ENCODE measurements around the gene GTF3C2. TPM values are rescaled to one million over a fixed set of nuclear protein-coding genes. Genes with fewer than 3 reads are reported as not detected.
A peak's percentile ranks its signal among the peaks of the same experiment; 100 is the strongest.
"Not testable (repeated sequence)": the region's sequence is repeated elsewhere in the genome, so short reads cannot be mapped to it uniquely, and the experiment has no call there.

GTF3C2 gene
- polyA plus RNA-seq, 10 donors = 24.0 to 44.3 (median 32.1) TPM

DNA sequence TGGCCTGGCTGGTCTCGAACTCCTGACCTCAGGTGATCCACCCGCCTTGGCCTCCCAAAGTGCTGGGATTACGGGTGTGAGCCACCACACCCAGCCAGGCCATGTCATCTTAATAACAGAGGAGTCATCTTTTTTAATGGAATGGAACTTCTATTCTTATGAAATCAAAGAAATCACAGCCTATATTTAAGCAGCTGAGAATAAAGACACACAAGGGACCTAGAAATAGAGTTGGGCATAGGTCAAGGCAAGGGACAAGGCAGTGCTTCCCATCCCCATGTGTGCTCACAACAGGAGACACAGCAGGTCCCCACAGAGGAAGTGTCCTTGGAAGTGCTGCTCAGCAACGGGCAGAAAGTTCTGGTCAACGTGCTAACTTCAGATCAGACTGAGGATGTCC is 17.0 kb upstream of the GTF3C2 start:
- no peak for DNase-seq

DNA sequence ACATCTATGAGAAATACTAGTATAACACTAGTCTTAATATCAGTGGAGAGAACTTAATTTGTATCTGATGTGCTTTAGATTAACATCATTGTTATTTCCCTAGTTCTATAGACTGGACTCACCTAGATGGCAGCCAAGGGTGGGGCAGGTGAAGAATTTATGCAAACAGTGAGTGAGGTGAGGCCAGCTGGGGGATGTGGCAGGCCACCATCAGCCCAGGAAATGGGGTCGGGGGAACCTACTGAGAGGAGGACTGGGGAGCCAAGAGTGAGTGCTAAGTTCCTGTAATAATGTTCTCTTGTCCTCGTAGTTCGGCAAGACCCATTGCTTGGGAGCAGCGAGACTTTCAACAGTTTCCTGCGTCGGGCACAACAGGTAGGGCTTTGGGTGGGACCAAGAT is 16.4 kb upstream of the GTF3C2 start:
- no peak for DNase-seq

DNA sequence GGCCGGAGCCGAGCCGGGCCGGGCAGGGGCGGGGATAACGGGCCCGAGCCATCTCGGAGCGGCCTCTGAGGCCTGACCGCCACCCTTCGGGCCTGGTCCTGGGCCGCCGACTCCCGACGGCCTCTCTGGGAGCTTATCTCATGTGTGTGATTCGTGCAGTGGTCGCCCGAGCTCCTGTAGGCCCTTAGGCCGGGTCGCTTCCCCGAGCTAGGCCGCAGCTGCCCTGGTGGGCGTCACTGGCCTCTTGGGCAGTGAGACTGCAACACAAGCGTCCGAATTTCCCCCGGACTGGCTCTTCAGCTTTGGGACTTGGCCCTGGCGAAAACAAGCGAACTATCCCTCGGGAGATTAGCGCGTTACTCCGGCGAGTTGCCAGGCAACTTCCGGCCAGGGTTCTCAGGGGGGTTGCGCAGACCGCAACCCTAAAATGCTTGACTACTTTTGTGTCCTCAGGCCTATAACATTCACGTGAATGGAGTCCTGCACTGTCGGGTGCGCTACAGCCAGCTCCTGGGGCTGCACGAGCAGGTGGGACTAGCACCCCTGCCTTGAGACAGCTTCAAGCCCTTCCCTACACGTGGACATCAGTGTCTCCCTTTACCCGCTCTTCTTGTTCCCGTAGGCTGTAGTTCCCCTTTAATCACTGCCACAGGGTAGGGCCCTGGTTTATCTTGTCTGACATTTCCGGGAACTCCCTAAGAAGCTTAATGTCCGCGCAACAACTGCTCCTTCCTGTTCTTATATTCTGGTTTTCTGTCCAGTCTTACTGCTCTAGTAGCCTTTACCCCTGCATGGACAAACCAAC is 14.5 kb upstream of the GTF3C2 start:
- DNase-seq = peak in 1 of 3 donors; percentile 50

DNA sequence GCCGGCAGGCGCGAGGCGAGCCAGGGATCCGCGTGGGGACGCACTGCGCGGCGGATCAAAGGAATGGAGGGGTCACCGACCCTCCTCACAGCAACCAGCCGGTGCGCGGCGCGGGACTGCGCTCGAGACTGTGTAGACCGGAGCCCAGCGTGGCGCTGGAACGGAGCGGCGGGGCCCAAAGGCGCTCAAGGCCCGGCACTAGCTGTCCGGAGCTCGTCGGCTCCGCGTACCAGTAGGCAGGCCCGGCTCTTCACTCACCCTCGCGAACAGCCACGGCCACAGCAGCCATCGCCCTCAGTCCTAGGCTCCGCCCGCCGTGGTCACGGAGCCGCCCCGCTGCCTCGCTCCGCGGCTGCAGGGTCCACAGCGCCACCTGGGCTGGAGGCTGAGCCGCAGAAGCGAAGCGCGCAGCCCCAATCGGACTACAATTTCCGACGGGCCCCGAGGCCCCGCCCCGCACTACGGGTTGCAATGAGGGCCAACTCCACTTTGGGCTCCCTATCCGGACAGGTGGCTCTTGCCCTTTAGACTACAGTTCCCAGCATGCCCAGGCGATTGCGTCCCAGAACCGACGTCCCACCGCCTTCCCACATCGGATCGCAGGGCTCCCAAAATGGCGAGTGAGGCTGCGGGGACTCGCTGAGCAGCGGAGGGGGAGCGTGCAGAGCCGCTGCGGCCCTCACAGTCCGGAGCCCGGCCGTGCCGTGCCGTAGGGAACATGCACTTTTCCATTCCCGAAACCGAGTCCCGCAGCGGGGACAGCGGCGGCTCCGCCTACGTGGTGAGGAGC is 13.7 kb upstream of the GTF3C2 start, which contains the start of the genes EIF2B4 and SNX17:
Gene EIF2B4 (minus strand): TSS at position 313 of the 790 bp plus-strand sequence. CDS start 24 bp downstream, at position 289.
Gene SNX17 (plus strand): TSS at position 591 of the 790 bp plus-strand sequence. CDS start 128 bp downstream, at position 719.
- DNase-seq = peak; percentile 99 to 100 (median 100)

DNA sequence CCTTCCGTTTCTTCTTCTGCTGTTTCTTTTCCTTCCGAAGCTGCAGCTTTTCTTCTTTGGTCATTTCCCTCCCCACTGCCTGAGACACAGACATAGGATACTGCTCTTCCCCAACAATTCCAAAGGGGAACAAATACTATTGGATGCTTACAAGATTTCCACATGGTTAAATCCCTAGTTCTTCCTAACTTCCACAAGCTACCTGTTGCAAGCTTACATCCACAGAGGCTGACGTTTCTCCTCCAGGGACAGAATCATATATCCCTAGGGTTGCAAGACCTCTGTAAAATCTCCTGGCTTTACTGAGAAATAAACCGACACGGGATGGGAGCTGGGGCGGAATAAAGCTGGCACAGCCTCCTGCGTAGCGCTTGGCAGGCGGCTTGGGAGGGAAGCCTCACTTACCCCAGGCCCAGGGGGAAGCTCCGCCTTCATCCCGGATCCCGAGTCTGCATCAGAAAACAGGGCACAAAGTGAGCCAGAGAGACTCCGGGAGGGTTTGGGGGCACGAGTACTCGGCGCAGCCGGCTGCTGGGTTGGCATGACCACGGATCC is 13.0 kb upstream of the GTF3C2 start:
- DNase-seq = peak in 1 of 3 donors; percentile 61

DNA sequence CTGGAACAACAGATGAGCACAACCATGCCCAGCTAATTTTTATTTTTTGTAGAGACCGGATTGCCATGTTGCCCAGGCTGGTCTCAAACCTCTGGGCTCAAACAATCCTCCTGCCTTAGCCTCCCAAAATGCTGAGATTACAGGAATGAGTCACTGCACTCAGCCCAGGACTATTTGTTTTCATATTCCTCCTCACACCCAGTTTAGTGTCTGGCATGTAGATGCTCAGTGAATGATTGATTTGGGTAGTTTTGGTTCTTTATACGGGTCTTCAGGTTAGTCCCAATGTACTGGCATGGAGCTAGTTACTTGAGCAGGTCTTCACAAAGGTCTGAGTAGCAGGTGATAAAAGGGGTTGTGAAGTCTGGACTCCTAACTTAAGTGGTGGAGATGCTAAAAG is 7.4 kb upstream of the GTF3C2 start:
- no peak for DNase-seq

DNA sequence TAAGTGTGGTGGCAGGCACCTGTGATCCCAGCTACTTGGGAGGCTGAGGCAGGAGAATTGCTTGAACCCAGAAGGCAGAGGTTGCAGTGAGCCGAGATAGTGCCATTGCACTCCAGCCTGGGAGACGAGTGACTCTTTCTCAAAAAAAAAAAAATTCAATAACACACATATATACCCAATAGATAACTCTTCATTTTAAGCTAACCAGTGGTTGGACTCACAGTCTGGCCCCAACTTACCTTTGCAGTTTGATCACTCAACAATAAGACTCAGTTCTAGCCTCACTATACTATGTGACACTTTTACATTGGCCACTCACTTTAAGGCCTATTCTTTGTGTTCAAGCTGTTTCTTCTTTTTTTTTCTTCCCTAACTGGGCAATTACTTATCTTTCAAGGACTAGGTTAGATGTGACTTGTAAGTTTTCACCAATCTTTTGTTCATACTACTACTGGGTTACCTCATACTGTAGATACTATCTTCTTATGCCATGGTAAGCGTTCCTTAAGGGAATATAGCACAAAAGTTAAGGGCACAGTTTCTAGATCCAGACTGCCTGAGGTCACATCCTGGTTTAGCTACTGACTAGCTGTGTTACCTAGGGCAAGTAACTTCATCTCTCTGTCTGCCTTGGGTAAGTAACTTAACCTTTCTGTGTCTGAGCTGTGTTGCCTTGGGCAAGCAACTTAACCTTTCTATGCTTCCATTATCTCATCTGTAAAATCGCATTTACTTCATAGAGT is 6.3 kb upstream of the GTF3C2 start:
- no peak for DNase-seq

DNA sequence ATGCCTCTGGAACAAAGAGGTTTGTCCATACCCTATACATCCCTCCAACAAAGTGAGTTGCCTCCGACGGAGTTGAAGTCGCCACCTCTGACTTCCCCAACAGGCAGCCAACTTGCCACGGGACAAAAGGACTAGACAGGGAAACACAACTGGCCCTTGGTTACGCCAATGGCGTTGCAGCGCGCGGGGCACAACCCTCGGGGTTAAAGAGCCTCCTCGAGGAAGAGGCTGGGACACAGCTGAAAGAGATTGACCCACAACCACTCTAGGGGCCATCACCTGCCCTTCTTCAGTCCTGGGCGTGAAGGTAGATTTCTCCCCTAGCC is 545 bp downstream of the GTF3C2 start:
- DNase-seq = no peak

DNA sequence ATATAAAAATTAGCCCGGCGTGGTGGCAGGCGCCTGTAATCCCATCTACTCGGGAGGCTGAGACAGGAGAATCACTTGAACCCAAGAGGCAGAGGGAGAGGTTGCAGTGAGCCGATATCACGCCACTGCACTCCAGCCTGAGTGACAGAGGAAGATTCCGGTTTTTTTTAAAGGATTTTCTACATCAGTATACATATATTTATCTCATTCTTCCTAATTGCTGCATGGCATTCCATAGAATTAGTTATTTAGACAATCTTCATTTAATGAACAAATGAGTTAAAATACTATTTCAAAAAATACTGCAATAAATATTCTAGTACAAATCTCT is 2.0 kb downstream of the GTF3C2 start:
- no peak for DNase-seq

DNA sequence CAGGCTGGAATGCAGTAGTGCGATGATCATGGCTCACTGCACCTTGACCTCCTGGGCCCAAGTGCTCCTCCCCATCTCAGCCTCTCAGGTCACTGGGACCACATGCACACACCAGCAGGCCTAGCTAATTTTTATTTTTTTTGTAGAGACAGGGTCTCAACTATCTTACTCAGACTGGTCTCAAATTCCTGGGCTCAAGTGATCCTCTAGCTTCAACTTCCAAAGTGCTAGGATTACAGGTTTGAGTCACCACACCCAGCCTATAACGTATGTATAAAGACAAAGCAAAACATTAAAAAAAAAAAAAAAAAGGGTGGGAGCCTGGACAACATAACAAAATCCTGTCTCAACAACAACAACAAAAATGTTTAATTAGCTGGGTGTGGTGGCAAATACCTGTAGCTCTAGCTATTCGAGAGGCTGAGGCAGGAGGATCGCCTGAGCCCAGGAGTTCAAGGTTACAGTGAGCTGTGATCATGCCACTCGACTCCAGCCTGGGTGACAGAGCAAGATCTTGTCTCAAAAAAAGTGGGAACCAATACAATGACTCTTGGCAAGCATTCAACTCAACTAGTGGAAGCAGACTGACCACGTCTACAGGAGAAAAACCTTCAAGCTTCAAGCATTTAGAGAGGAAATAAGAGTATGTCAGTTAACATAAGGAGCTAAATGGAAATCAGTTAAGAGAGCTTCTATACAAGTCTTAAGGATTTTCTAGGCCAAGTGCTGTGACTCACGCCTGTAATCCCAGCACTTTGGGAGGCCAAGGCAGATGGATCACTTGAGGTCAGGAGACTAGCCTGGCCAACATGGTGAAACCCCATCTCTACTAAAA is 2.6 kb downstream of the GTF3C2 start:
- DNase-seq = no peak

DNA sequence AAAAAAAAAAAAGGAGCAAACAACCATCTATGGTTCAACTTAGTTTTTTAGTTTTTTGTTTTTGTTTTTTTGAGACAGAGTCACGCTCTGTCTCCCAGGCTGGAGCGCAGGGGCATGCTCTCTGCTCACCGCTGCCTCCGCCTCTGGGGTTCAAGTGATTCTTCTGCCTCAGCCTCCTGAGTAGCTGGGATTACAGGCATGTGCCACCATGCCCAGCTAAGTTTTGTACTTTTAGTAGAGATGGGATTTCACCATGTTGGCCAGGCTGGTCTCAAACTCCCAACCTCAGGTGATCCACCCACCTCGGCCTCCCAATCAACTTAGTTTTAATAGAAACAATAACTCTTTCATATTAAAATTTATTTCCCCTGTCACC is 3.2 kb downstream of the GTF3C2 start:
- DNase-seq = not testable (repeated sequence)

DNA sequence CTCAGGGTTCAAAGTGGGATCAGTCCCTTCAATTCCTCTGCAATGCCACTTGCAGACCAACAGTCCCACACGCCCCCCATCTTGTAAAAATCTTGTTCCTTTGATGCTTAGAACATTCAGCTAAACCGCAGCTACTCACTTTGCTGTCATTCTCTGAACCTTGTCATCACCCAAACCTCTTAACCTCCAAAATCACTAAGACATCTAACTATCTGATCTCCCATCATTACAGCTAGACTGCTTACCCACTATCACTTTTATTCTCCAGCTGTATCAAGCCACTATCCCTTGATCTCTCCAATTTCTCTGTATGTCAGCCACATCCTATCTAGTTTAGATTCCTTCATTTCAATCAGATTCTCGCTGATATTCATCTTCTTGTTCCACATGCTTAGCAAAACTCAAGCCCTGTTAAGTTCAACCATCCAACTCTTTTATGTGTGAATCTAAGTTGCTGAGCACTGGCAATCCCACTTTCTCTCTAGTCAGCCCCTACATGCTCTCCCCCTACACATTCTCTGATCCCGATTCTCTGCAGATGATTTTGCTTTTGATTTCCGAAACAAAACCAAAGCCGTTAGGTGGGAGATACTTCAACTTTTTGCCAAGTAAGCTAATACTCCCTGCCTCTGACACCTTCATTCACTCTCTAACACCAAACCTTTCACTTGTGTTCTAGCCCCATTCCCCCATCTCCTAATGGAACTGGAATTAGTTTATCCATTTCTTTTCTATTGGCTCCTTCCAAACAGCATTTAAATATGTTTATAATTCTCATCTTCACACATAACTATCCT is 4.6 kb downstream of the GTF3C2 start:
- no peak for DNase-seq

DNA sequence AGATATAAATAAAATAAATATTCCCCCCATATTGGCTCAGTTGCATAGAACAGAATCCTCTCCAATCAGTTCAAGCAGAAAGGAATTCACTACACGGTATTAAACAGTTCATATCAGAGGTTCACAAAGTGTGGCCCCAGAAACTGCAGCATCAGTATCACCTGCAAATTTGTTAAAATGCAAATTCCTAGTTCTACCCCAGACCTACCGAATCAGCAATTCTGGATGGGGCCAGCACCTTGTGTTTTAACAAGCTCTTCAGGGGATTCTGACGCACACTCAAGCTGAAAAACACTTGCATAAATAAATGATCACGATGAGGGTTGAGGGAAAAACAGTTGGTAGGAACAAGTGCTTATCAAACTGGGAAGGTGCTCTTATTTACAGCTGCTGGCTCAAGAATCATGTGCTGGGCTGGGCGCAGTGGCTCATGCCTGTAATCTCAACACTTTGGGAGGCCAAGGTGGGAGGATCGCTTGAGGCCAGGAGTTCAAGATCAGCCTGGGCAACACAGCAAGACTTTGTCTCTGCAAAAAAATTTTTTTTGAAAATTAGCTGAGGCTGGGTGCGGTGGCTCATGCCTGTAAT is 6.4 kb downstream of the GTF3C2 start:
- no peak for DNase-seq

DNA sequence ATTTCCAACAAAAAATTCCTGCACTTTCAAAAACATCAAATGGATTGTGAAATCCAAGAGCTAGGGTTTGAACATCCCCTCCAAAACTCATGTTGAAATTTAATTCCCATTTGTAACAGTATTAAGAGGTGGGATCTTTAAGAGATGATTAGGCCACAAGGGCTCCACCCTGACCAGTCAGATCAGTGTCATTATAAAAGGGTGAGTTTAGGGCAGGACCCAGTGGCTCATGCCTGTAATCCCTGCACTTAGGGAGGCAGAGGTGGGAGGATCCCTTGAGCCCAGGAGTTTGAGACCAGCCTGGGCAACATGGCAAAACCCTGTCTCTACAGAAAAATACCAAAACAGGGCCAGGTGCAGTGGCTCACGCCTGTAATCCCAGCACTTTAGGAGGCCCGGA is 8.9 kb downstream of the GTF3C2 start:
- no peak for DNase-seq

DNA sequence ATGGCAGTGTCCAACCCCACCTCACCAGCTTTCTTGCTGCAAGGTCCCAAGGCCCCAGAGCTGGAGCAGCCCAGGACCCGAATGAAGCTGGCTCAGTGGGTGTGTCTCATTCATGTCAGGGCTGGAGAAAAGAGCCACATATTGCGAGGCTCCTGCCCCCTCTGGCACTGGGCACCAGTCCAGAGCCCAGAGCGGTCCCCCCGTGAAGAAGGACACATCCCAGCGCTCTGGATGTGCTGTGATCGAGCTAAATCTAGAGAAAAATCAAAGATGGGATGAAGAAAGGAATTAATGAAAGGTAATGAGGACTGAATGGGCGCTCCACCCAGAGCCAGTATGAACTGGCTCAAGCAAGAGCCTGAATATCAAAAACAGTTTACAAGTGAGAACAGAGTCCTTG is 20.4 kb downstream of the GTF3C2 start:
- DNase-seq = no peak

DNA sequence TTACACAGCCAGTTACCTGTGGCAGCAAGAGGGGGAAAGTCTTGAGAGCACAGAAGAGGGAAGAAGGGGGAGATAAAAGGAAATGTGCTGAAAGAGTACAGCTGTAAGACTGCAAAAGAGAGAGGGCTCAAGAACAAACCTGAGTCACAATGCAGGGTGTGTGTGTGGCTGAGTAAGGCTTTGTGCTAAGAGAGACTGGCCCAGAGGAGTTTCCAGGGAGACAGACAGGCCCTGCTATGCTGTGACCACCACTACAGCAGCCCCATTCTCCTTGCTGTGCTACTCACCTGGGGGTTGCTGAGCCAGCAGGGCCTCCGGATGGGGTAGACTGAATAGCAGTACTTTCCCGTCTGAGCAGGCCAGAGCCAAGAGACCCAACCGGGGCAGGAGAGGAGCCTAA is 21.3 kb downstream of the GTF3C2 start:
- no peak for DNase-seq

DNA sequence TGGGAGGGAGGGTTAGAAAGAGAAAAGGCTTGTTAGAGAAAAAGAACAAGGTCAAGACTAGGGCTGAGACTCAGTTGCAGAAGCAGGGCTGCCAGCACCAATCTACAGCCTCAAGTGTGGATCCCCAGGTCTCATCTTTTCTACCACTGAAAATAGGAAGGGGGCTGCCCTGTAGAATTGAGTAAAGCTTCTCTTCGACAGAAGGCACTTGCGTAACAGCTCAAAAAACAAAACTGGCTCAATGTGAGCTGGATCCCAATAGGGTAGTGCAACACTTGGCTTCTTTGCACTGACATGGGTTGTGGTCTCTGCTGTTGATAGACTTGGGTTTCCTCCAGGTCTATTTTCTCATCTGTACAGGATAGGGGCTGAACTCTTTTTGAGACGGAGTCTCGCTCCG is 31.8 kb downstream of the GTF3C2 start:
- no peak for DNase-seq

DNA sequence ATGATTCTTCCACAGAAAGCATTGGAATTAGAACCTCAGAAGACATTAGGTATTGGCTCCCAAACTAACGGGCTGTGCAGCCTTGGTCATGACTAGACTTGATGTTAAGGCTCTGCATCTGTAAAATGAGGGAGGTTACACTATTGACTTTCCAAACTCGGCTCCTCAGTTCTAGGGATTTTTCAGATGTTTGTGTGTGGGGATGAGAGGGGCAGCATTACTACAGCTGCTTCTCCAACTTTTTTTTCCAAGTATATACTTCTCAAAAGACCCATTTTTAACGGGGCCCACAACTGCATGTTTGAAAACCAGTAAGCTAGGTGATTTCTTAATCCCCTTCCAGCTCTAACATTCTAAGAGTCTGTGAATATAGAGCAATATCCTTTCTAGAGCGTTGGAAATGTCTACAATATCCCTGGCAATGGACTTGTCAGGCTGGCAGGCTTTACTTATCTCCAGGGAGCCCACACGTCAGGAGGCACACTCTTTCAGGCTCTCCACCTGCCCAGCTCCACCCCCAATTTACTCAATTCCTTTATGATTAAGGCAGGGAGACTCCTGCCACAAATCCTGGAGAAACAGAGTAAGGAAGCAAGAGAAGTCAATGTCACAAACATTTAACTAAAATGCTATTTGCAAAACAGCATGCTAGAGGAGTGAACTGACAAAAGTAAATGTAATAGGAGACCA is 32.8 kb downstream of the GTF3C2 start:
- no peak for DNase-seq

All from muscle of back (tissue), 11 donors.